Suprapubic skin (tissue), 3 donors: Measurements from ENCODE around the gene MBLAC1.

ENCODE experiments used
- EP300 ChIP-seq: sonication (generic); formaldehyde crosslinking; IDR thresholded peaks from one replicate; pipeline ENCODE4 v1.6.1; 2017; ENCODE audit warnings: antibody characterized with exemption
- POLR2A ChIP-seq, 2 donors: fragments of 450-650 bp; IDR thresholded peaks; one replicate each; pipeline ENCODE4 v1.6.1; 2017; ENCODE audit warnings: antibody characterized with exemption in 2 of 2, mild to moderate bottlenecking in 2 of 2, moderate library complexity in 2 of 2
- TF ChIP-seq, protein P1 (sequence below), 2 donors: fragments of 200-600 bp in 1 of 2; fragments of 450-650 bp in 1 of 2; sonication (generic) in 1 of 2; IDR thresholded peaks; one replicate each; pipeline ENCODE4 v1.5.1; 2016 to 2019; ENCODE audit warnings: antibody characterized with exemption in 2 of 2, mild to moderate bottlenecking in 1 of 2, moderate library complexity in 1 of 2

DNA sequence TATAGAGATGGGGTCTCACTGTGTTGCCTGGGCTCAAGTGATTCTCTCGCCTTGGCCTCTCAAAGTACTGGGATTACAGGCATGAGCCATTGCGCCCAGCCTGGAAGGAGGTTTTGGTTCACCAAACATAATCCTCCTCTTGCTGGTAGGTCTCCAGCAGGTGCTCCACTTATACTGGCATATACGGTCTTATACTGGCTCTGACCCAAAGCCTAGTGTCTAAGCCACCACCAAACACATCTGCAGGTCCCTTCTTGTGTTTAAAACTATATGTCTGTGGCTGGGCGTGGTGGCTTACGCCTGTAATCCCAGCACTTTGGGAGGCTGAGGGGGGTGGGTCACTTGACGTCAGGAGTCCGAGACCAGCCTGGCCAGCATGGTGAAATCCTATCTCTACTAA lies 5.4 kb downstream of the MBLAC1 start:
- TF ChIP-seq, protein P1, sequence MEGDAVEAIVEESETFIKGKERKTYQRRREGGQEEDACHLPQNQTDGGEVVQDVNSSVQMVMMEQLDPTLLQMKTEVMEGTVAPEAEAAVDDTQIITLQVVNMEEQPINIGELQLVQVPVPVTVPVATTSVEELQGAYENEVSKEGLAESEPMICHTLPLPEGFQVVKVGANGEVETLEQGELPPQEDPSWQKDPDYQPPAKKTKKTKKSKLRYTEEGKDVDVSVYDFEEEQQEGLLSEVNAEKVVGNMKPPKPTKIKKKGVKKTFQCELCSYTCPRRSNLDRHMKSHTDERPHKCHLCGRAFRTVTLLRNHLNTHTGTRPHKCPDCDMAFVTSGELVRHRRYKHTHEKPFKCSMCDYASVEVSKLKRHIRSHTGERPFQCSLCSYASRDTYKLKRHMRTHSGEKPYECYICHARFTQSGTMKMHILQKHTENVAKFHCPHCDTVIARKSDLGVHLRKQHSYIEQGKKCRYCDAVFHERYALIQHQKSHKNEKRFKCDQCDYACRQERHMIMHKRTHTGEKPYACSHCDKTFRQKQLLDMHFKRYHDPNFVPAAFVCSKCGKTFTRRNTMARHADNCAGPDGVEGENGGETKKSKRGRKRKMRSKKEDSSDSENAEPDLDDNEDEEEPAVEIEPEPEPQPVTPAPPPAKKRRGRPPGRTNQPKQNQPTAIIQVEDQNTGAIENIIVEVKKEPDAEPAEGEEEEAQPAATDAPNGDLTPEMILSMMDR (IDR thresholded peaks at IDR 0.05), result no peak
- TF ChIP-seq POLR2A (IDR thresholded peaks at IDR 0.05), result no peak
- TF ChIP-seq EP300, result no peak
